Mesenchymal stem cell (in vitro differentiated cells and primary cell): ENCODE measurements around the gene PSEN1.
"Not testable (repeated sequence)": the region's sequence is repeated elsewhere in the genome, so short reads cannot be mapped to it uniquely, and the experiment has no call there.

Source experiments
- DNase-seq: peaks from one replicate; pipeline ENCODE4 v3.0.0-alpha.2; 2013
- H2AFZ ChIP-seq: one replicate; pipeline ENCODE4 v1.6.1; 2013; ENCODE audit warnings: low read depth, mild to moderate bottlenecking, control low read depth, inconsistent platforms, low read length, moderate library complexity
- H2AK5ac ChIP-seq: 2 replicates; pipeline ENCODE4 v1.6.1; 2013; ENCODE audit warnings: low read length, moderate library complexity, mild to moderate bottlenecking, inconsistent platforms; ENCODE audit not compliant: severe bottlenecking
- H2BK120ac ChIP-seq: one replicate; pipeline ENCODE4 v1.6.1; 2013; ENCODE audit warnings: low read depth, mild to moderate bottlenecking, inconsistent platforms, low read length, moderate library complexity
- H2BK12ac ChIP-seq, 2 experiments: one replicate each; pipeline ENCODE4 v1.6.1; 2013; ENCODE audit warnings: inconsistent platforms in 2 of 2, low read length in 2 of 2, mild to moderate bottlenecking in 2 of 2, moderate library complexity in 2 of 2, control low read depth in 1 of 2
- H2BK15ac ChIP-seq: one replicate; pipeline ENCODE4 v1.6.1; 2013; ENCODE audit warnings: mild to moderate bottlenecking, low read depth, inconsistent platforms; ENCODE audit not compliant: poor library complexity, severe bottlenecking
- H2BK5ac ChIP-seq: 2 replicates; pipeline ENCODE4 v1.6.1; 2013; ENCODE audit warnings: low read depth, mild to moderate bottlenecking, low read length, control low read depth, inconsistent platforms; ENCODE audit not compliant: poor library complexity, severe bottlenecking
- H3K14ac ChIP-seq, 2 experiments: one replicate each; pipeline ENCODE4 v1.6.1; 2013; ENCODE audit warnings: inconsistent platforms in 2 of 2, low read length in 2 of 2, control low read depth in 1 of 2, mild to moderate bottlenecking in 1 of 2, moderate library complexity in 1 of 2
- H3K18ac ChIP-seq, 2 experiments: one replicate each; pipeline ENCODE4 v1.6.1; 2013; ENCODE audit warnings: inconsistent platforms in 2 of 2, low read length in 2 of 2, control low read depth in 1 of 2, low read depth in 1 of 2, mild to moderate bottlenecking in 1 of 2
- H3K23ac ChIP-seq, 2 experiments: one replicate each; pipeline ENCODE4 v1.6.1; 2013; ENCODE audit warnings: inconsistent platforms in 2 of 2, low read length in 2 of 2, mild to moderate bottlenecking in 2 of 2, moderate library complexity in 2 of 2, control low read depth in 1 of 2
- H3K27ac ChIP-seq: 2 replicates; pipeline ENCODE4 v1.5.1; 2013; ENCODE audit warnings: mild to moderate bottlenecking, moderate library complexity, low read length, control low read depth, inconsistent platforms; ENCODE audit not compliant: poor library complexity, severe bottlenecking
- H3K27me3 ChIP-seq, 2 experiments: 2 replicates each; pipeline versions ENCODE4 v1.6.1 to v1.7.0; 2013; ENCODE audit warnings: low read length in 2 of 2, mild to moderate bottlenecking in 2 of 2, moderate library complexity in 2 of 2, control low read depth in 1 of 2, inconsistent platforms in 1 of 2; ENCODE audit not compliant: control insufficient read depth in 1 of 2, insufficient read depth in 1 of 2
- H3K36me3 ChIP-seq, 2 experiments: 2 replicates each; pipeline versions ENCODE4 v1.6.1 to v1.7.0; 2013; ENCODE audit warnings: low read length in 2 of 2, control low read depth in 1 of 2, inconsistent platforms in 1 of 2, low read depth in 1 of 2, mild to moderate bottlenecking in 1 of 2; ENCODE audit not compliant: insufficient read depth in 2 of 2, control insufficient read depth in 1 of 2
- H3K4ac ChIP-seq, 2 experiments: one replicate each; pipeline ENCODE4 v1.6.1; 2013; ENCODE audit warnings: inconsistent platforms in 2 of 2, low read length in 2 of 2, mild to moderate bottlenecking in 2 of 2, moderate library complexity in 2 of 2, control low read depth in 1 of 2, low read depth in 1 of 2
- H3K4me1 ChIP-seq: 2 replicates; pipeline ENCODE4 v1.6.1; 2013; ENCODE audit warnings: low read depth, low read length, control low read depth; ENCODE audit not compliant: control insufficient read depth, insufficient read depth
- H3K4me2 ChIP-seq: 2 replicates; pipeline ENCODE4 v1.6.1; 2013; ENCODE audit warnings: low read length, mild to moderate bottlenecking, inconsistent platforms; ENCODE audit not compliant: poor library complexity, severe bottlenecking
- H3K4me3 ChIP-seq, 2 experiments: 2 replicates each; pipeline versions ENCODE4 v1.5.1 to v1.7.0; 2013; ENCODE audit warnings: low read length in 2 of 2, mild to moderate bottlenecking in 2 of 2, control low read depth in 1 of 2, low read depth in 1 of 2; ENCODE audit not compliant: insufficient read depth in 1 of 2
- H3K79me1 ChIP-seq: replicated peaks from 2 replicates; pipeline ENCODE4 v1.6.1; 2013; ENCODE audit warnings: mild to moderate bottlenecking, control low read depth, low read length, inconsistent platforms; ENCODE audit not compliant: poor library complexity, severe bottlenecking
- H3K9ac ChIP-seq: 2 replicates; pipeline ENCODE4 v1.7.0; 2013; ENCODE audit warnings: mild to moderate bottlenecking, low read length, moderate library complexity
- H3K9me3 ChIP-seq: 2 replicates; pipeline ENCODE4 v1.7.0; 2013; ENCODE audit warnings: mild to moderate bottlenecking, low read length; ENCODE audit not compliant: control insufficient read depth
- H4K8ac ChIP-seq: one replicate; pipeline ENCODE4 v1.6.1; 2013; ENCODE audit warnings: inconsistent platforms, mild to moderate bottlenecking, low read length, moderate library complexity
- H4K91ac ChIP-seq: one replicate; pipeline ENCODE4 v1.6.1; 2013; ENCODE audit warnings: mild to moderate bottlenecking, low read length, inconsistent platforms
- WGBS: methylation state at CpG from one replicate; pipeline ENCODE4 v1.1.7; 2013; ENCODE audit warnings: mixed read lengths; 5-methylcytosine and 5-hydroxymethylcytosine counted together

The PSEN1 gene

DNA sequence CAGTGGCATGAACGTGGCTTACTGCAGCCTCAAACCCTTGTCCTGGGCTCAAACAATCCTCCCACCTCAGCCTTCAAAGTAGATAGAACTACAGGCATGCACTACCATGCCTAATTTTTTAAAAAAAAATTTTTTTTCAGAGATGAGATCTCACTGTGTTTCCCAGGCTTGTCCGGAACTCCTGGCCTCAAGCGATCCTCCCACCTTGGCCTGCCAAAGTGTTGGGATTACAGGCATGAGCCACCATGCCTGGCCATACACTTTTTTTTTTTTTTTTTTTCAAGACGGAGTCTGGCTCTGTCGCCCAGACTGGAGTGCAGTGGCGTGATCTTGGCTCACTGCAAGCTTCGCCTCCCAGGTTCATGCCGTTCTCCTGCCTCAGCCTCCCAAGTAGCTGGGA, 58.0 kb downstream of the PSEN1 start:
- H3K27me3 ChIP-seq, H3K23ac ChIP-seq, H3K18ac ChIP-seq, H2BK15ac ChIP-seq, DNase-seq, H3K9me3 ChIP-seq, H2BK5ac ChIP-seq, H3K4me3 ChIP-seq, H3K79me1 ChIP-seq, H4K8ac ChIP-seq, H2BK120ac ChIP-seq, H3K4ac ChIP-seq, H3K4me2 ChIP-seq, H4K91ac ChIP-seq, H2AK5ac ChIP-seq, H3K4me1 ChIP-seq, H3K27ac ChIP-seq, H2AFZ ChIP-seq, H3K14ac ChIP-seq, H3K9ac ChIP-seq, H2BK12ac ChIP-seq: not testable (repeated sequence)
- H3K36me3 ChIP-seq = peaks cover 35 to 86% of the 10 kb centered on the region in 2 experiments
- 95% methylated on average over 8 of the region's 8 CpGs for WGBS

DNA sequence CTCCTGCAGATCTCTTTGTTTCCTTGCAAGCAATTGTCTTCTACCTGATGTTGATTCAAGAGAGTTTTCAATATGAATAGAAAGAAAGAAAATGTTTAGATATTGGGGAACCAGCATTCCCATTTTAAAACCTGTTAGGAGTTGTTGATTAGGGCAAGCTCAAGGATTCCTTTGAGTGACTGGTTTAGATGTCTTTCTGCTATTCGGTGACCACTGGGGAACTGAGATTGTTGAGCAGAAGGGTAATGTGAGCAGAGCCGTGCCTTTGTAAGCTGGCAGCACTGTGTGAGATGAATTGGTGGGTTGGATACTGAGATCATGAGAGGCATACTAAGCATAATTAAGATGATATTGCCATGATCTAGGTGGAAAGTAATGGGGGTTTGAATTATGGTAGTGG, 61.9 kb downstream of the PSEN1 start:
- no peak overlapping the region for H3K4ac ChIP-seq
- H3K9me3 ChIP-seq = no peaks in the 10 kb centered on the region
- H3K79me1 ChIP-seq = peaks cover 4% of the 10 kb centered on the region
- H2BK5ac ChIP-seq = no peak overlapping the region
- DNase-seq = no peak
- no peaks in the 10 kb centered on the region for H3K4me1 ChIP-seq
- H4K8ac ChIP-seq = no peak overlapping the region
- no peak overlapping the region for H3K4me3 ChIP-seq
- no peak overlapping the region for H2AFZ ChIP-seq
- no peak overlapping the region for H4K91ac ChIP-seq
- no peak overlapping the region for H3K4me2 ChIP-seq
- WGBS = 69% methylated on average over 2 of the region's 2 CpGs
- no peak overlapping the region for H3K18ac ChIP-seq
- H3K27ac ChIP-seq = no peak overlapping the region
- no peak overlapping the region for H2AK5ac ChIP-seq
- no peaks in the 10 kb centered on the region for H3K27me3 ChIP-seq
- no peak overlapping the region for H2BK120ac ChIP-seq
- H3K14ac ChIP-seq = no peak overlapping the region
- H3K9ac ChIP-seq = no peak overlapping the region
- H3K23ac ChIP-seq = no peak overlapping the region
- H3K36me3 ChIP-seq = peaks cover 21 to 67% of the 10 kb centered on the region in 2 experiments
- no peak overlapping the region for H2BK15ac ChIP-seq
- no peak overlapping the region for H2BK12ac ChIP-seq

DNA sequence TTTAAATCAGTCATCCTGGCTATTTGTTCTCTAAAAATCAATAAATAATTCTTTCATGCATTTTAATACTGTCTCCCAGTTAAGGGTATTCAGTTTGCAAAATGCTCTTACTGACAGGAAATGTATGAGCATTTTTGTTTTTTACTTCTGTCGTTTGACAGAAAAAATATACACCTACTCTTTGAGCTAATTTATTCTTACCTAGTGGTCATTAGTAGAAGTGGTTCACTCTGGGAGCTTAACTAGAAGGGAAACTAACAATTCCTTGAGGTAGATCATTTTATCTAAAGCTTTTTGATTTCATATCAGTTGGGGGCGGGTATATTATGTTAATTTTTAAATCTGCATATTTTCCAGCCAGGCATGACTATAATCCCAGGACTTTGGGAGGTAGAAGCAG, 67.2 kb downstream of the PSEN1 start:
- no peak overlapping the region for H3K14ac ChIP-seq
- WGBS = no CpG with 5 or more reads among the region's 2 CpGs

DNA sequence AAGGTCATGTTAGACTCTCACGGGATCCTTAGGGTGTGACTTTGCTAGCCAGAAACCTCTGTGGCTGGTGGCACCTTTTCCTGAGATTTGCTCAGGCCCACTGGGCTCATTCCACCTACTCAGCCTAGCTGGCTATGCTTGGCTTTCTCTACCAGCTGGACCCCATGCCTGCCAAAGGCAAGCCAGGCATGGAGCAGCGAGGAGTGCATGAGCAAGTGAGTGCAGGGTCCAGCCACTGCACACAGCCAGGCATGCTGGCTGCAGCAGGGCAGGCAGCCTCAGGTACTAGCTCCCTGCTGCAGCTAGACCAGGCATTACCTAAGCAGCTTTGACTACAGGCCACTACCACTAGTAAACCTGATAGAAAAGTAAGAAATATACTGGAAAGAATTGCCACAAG, 71.3 kb downstream of the PSEN1 start:
- Histone ChIP-seq H4K8ac (no peak overlapping the region), H3K9ac (no peak overlapping the region), H3K18ac (no peak overlapping the region), H3K4me2 (no peak overlapping the region), H3K4me1 (peaks cover 2% of the 10 kb centered on the region), H2BK120ac (no peak overlapping the region), H3K23ac (no peak overlapping the region), H3K4me3 (no peak overlapping the region), H3K14ac (no peak overlapping the region), H3K27me3 (no peaks in the 10 kb centered on the region), H3K9me3 (peaks cover 6% of the 10 kb centered on the region), H4K91ac (peak overlapping the region; percentile 65), H3K27ac (no peak overlapping the region), H3K4ac (peak overlapping the region in 1 of 2 experiments; percentile 28), H3K36me3 (peaks cover 21 to 78% of the 10 kb centered on the region in 2 experiments), H3K79me1 (no peaks in the 10 kb centered on the region), H2AFZ (no peak overlapping the region), H2AK5ac (no peak overlapping the region), H2BK15ac (no peak overlapping the region), H2BK12ac (no peak overlapping the region), H2BK5ac (no peak overlapping the region)
- 100% methylated on average over 2 of the region's 2 CpGs for WGBS
- no peak for DNase-seq

More for the DNA sequence above, 67.2 kb downstream of the PSEN1 start:
- no peak overlapping the region for H2AK5ac ChIP-seq
- H2BK15ac ChIP-seq = no peak overlapping the region
- H3K9ac ChIP-seq = no peak overlapping the region
- peaks cover 21 to 69% of the 10 kb centered on the region in 2 experiments for H3K36me3 ChIP-seq
- H2BK120ac ChIP-seq = no peak overlapping the region
- H2BK12ac ChIP-seq = no peak overlapping the region
- no peak overlapping the region for H2BK5ac ChIP-seq
- no peak for DNase-seq
- H3K79me1 ChIP-seq = peaks cover 4% of the 10 kb centered on the region
- H3K4me1 ChIP-seq = no peaks in the 10 kb centered on the region
- no peak overlapping the region for H2AFZ ChIP-seq
- no peak overlapping the region for H4K91ac ChIP-seq
- H4K8ac ChIP-seq = no peak overlapping the region
- H3K18ac ChIP-seq = no peak overlapping the region
- no peak overlapping the region for H3K27ac ChIP-seq
- no peaks in the 10 kb centered on the region for H3K27me3 ChIP-seq
- no peak overlapping the region for H3K4ac ChIP-seq
- H3K4me2 ChIP-seq = no peak overlapping the region
- no peak overlapping the region for H3K4me3 ChIP-seq
- peaks cover 6% of the 10 kb centered on the region for H3K9me3 ChIP-seq
- no peak overlapping the region for H3K23ac ChIP-seq
